ENCODE results near the gene PLCH2. TPM values are rescaled to one million over a fixed set of nuclear protein-coding genes. Genes with fewer than 3 reads are reported as not detected.

Gene PLCH2
- total RNA-seq, 1 donor from 2014 or later = 3.8 TPM

DNA sequence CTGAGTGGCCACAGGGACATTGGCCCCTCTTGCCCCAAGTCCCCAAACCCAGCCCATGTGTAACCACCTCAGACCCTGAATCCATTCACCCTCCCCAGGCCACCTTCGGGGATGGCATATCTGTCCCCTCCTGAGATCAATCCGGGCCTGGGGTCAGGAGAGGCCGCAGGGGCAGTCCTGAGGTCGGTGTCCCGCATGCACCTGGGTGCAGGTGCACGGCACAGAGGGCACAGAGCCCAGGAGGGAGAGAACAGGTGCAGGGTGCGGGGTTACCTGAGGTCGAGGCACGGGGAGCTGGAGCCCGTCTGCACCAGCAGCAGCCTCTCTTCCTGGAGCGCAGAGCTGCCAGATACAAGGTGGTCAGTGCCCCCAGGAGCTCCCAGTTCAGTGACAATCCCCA lies 33.5 kb downstream of the PLCH2 start:
- Histone ChIP-seq H3K27ac (no peak overlapping the region), H3K4me3 (no peak overlapping the region), H3K4me1 (peaks cover 7% of the 10 kb centered on the region), H3K36me3 (peaks cover 69% of the 10 kb centered on the region), H3K9me3 (no peaks in the 10 kb centered on the region), H3K27me3 (ENCODE audit: low read depth) (peaks cover 5% of the 10 kb centered on the region)
- TF ChIP-seq, protein P1, sequence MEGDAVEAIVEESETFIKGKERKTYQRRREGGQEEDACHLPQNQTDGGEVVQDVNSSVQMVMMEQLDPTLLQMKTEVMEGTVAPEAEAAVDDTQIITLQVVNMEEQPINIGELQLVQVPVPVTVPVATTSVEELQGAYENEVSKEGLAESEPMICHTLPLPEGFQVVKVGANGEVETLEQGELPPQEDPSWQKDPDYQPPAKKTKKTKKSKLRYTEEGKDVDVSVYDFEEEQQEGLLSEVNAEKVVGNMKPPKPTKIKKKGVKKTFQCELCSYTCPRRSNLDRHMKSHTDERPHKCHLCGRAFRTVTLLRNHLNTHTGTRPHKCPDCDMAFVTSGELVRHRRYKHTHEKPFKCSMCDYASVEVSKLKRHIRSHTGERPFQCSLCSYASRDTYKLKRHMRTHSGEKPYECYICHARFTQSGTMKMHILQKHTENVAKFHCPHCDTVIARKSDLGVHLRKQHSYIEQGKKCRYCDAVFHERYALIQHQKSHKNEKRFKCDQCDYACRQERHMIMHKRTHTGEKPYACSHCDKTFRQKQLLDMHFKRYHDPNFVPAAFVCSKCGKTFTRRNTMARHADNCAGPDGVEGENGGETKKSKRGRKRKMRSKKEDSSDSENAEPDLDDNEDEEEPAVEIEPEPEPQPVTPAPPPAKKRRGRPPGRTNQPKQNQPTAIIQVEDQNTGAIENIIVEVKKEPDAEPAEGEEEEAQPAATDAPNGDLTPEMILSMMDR (IDR thresholded peaks at IDR 0.05) = no peak
- ATAC-seq = no peak
- no peak for DNase-seq
- intact Hi-C loops (cut with DNase I) = no loop called here

DNA sequence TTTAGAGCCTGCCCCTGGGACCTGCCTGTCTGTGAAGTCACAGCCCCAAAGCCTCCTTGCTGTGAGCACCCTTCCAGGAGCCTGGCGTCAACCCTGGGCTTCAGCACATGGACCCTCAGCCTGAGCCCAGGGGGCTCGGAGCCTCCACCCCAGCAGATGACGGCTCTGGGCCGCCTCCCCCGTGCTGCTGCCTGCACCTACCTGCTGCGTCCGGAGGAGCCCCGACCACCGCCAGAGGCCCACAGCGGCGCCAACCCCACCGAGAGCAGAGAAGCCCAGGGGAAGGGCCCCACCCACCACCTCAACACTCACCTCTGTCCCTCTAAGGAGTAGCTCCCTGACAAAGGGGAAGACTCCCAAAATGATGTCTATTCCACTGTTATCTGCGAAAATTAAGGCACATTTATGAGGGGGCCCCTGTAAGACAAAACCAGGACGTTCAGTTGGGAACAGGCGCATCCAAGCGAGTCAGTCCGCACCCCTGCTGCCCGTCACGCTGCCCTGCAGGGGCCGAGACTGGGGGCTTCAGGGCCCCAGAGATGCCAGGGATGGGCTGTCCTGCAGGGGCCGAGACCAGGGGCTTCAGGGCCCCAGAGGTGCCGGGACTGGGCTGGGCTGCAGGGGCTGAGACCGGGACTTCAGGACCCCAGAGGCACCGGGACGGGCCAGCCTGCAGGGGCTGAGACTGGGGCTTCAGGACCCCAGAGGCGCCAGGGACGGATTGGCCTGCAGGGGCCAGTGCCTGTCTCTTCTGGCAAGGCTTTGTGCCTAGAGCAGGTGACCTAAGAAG lies 34.5 kb downstream of the PLCH2 start:
- H3K9me3 ChIP-seq = no peaks in the 10 kb centered on the region
- H3K36me3 ChIP-seq = peaks cover 78% of the 10 kb centered on the region
- H3K27ac ChIP-seq = no peak overlapping the region
- TF ChIP-seq, protein P1 (IDR thresholded peaks at IDR 0.05) = no peak
- H3K4me3 ChIP-seq = no peak overlapping the region
- no peaks in the 10 kb centered on the region for H3K27me3 ChIP-seq (ENCODE audit: low read depth)
- intact Hi-C loops (cut with DNase I) = no loop called here
- peaks cover 7% of the 10 kb centered on the region for H3K4me1 ChIP-seq
- ATAC-seq = no peak
- DNase-seq = no peak

DNA sequence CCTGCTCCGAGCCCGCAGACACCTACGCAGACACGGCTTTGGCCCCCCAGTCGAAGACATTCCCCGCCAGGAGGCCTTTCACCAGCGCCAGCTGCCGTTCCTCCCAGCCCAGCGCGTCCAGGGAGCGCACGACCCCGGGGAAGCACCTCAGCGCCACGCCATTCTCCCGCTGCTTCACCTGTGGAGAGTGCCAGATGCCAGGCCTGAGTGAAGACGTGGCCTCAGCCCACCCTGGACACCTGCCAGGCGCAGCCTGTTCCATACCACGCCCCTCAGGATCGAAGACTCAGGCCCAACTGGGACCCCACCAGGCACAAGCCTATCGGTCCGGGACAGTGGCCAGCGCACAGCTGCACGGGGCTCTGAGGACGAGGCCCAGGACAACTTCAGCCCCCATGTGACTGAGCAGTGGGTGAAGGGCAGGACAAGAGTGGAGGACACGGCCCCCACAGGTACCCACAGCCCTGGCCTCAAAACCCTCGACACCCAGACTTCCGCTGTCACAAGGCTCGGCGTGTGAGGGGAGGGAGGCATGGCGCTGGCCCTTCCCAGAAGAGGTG lies 36.9 kb downstream of the PLCH2 start:
- H3K36me3 ChIP-seq = peaks cover 97% of the 10 kb centered on the region
- no peak overlapping the region for H3K27ac ChIP-seq
- H3K4me3 ChIP-seq = no peak overlapping the region
- no peaks in the 10 kb centered on the region for H3K27me3 ChIP-seq (ENCODE audit: low read depth)
- ATAC-seq (no peak), DNase-seq (no peak)
- intact Hi-C loops (cut with DNase I) = no loop called here
- TF ChIP-seq, protein P1 (IDR thresholded peaks at IDR 0.05) = no peak
- no peaks in the 10 kb centered on the region for H3K4me1 ChIP-seq
- H3K9me3 ChIP-seq = no peaks in the 10 kb centered on the region

DNA sequence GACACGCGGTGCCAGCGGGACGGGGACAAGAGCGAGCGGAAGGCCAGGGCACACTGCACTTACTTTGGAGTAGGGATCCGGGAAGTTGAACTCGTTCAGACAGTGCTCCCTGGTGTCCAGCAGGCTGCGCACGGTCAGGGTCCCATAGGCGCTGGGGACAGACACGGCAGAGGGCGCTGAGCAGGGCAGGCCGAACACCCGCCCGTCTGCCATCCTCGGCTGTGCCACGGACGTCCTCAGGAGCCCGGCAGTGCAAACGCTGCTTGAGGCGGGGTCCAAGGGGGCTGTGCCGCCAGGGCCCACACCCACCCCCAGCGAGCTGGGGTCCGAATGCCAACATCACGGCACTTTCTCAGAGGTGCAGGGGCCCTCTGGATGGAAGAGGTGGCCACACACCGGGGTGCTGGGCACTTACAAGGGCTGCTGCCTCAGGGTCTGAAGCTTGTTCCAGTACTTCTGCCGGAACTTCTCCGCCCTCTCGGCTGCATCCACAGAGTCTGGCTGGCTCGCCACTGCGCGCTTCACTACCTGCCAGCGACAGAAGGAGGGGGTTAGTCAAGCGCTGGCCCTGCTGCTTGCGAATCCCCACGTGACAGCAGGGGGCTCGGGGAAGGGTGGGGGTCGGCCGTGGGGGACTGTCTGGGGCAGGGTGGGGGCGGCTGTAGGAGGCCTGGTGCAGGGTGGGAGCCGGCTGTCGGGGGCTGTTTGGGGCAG lies 38.0 kb downstream of the PLCH2 start:
- no peak for ATAC-seq
- Histone ChIP-seq H3K9me3 (no peaks in the 10 kb centered on the region), H3K4me3 (no peak overlapping the region), H3K27me3 (ENCODE audit: low read depth) (no peaks in the 10 kb centered on the region), H3K36me3 (peaks cover 97% of the 10 kb centered on the region), H3K4me1 (no peaks in the 10 kb centered on the region), H3K27ac (no peak overlapping the region)
- TF ChIP-seq, protein P1 (IDR thresholded peaks at IDR 0.05) = no peak
- no peak for DNase-seq
- intact Hi-C loops (cut with DNase I) = no loop called here

DNA sequence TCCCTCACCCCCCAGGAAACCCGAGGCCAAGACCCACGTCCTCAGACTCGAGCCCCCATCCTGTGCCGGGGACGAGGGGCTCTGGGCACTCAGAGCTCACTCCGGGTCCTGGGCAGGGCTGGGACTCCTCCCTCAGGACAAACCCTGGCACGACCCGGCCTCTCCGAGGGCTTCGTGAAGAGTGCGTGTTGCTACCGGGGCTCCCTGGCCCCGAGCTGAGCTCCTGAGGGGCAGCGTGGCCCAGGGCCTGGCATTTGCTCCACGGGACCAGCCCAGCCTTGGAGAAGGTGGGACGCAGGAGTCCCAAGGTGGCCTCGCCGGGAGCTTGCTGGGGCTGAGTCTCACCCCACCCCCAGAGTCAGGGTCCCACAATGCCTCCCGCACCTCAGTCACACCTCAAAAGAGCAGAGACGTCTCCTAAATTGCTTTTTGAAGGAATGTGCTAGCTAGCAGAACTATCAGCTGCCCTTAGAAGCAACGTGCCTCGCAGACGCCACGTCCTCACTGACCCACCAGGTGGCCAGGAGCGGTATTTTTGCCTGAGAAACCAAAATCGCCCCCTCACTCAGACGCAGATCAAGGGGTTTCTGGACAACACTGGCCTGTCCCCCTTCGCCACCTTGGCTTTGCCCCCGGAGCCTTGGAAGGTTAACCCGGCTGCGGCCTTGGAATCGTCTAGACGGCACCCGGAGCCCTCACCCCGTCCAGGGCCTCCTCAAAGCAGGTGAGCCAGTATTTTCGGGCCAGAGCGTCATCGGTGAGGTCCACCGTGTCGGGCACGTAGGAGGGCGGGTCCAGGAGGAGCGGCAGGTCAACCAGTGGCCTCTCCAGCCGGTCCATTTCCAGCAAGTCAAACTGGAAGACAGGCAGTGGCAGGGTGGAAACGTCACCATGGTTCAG lies 39.0 kb downstream of the PLCH2 start:
- intact Hi-C loops (cut with DNase I) = no loop called here
- H3K27me3 ChIP-seq (ENCODE audit: low read depth) = no peaks in the 10 kb centered on the region
- no peaks in the 10 kb centered on the region for H3K4me1 ChIP-seq
- no peak overlapping the region for H3K4me3 ChIP-seq
- ATAC-seq = no peak
- TF ChIP-seq, protein P1 (IDR thresholded peaks at IDR 0.05) = no peak
- no peak overlapping the region for H3K27ac ChIP-seq
- peaks cover 97% of the 10 kb centered on the region for H3K36me3 ChIP-seq
- no peaks in the 10 kb centered on the region for H3K9me3 ChIP-seq
- DNase-seq = no peak
